H9 (cell line): ENCODE measurements around the gene DNAAF3. TPM values are rescaled to one million over a fixed set of nuclear protein-coding genes. Genes with fewer than 3 reads are reported as not detected.

Experiments
- DNase-seq: peaks from one replicate; pipeline ENCODE4 v3.0.0-alpha.2; 2017
- H2AFZ ChIP-seq: one replicate; pipeline ENCODE4 v1.6.1; 2013; ENCODE audit warnings: mild to moderate bottlenecking, low read length, control low read depth, moderate library complexity
- H2AK5ac ChIP-seq: 2 replicates; pipeline ENCODE4 v1.6.1; 2013; ENCODE audit warnings: low read length, control low read depth, mixed read lengths; ENCODE audit not compliant: insufficient read length
- H2BK120ac ChIP-seq: one replicate; pipeline ENCODE4 v1.6.1; 2013; ENCODE audit warnings: low read depth, mild to moderate bottlenecking, low read length, control low read depth, inconsistent platforms; ENCODE audit not compliant: poor library complexity, severe bottlenecking
- H2BK12ac ChIP-seq: 2 replicates; pipeline ENCODE4 v1.6.1; 2013; ENCODE audit warnings: low read length, control low read depth, mixed read lengths, low read depth; ENCODE audit not compliant: insufficient read length
- H2BK15ac ChIP-seq: 2 replicates; pipeline ENCODE4 v1.6.1; 2013; ENCODE audit warnings: low read depth, low read length, control low read depth
- H2BK20ac ChIP-seq: one replicate; pipeline ENCODE4 v1.6.1; 2013; ENCODE audit warnings: low read depth, mild to moderate bottlenecking, low read length, control low read depth, inconsistent platforms; ENCODE audit not compliant: poor library complexity, severe bottlenecking
- H2BK5ac ChIP-seq: 2 replicates; pipeline ENCODE4 v1.6.1; 2013; ENCODE audit warnings: low read length, control low read depth, mixed read lengths; ENCODE audit not compliant: insufficient read length
- H3K14ac ChIP-seq: 2 replicates; pipeline ENCODE4 v1.6.1; 2013; ENCODE audit warnings: low read length, control low read depth; ENCODE audit not compliant: insufficient read depth
- H3K18ac ChIP-seq: 2 replicates; pipeline ENCODE4 v1.6.1; 2013; ENCODE audit warnings: low read depth, mild to moderate bottlenecking, mixed read lengths, low read length, control low read depth; ENCODE audit not compliant: insufficient read length
- H3K23ac ChIP-seq: 2 replicates; pipeline ENCODE4 v1.6.1; 2013; ENCODE audit warnings: low read length, control low read depth, mixed read lengths, low read depth; ENCODE audit not compliant: insufficient read length
- H3K23me2 ChIP-seq: 2 replicates; pipeline ENCODE4 v1.6.1; 2013; ENCODE audit warnings: low read depth, mild to moderate bottlenecking, mixed read lengths, low read length, control low read depth; ENCODE audit not compliant: insufficient read length, poor library complexity, severe bottlenecking
- H3K27ac ChIP-seq: 2 replicates; pipeline ENCODE4 v1.5.1; 2013; ENCODE audit warnings: low read length, control low read depth, mixed read lengths, low read depth; ENCODE audit not compliant: insufficient read length
- H3K27me3 ChIP-seq: 2 replicates; pipeline ENCODE4 v1.6.1; 2013; ENCODE audit warnings: low read length, control low read depth, inconsistent platforms; ENCODE audit not compliant: insufficient read depth
- H3K4ac ChIP-seq: 2 replicates; pipeline ENCODE4 v1.6.1; 2013; ENCODE audit warnings: low read depth, mild to moderate bottlenecking, control low read depth, inconsistent platforms, low read length, moderate library complexity
- H3K4me1 ChIP-seq: 2 replicates; pipeline ENCODE4 v1.6.1; 2013; ENCODE audit warnings: low read length, control low read depth, inconsistent platforms; ENCODE audit not compliant: insufficient read depth
- H3K4me2 ChIP-seq: 2 replicates; pipeline ENCODE4 v1.6.1; 2013; ENCODE audit warnings: low read length, control low read depth, mixed read lengths; ENCODE audit not compliant: insufficient read length, insufficient read depth
- H3K56ac ChIP-seq: 2 replicates; pipeline ENCODE4 v1.6.1; 2013; ENCODE audit warnings: low read depth, mild to moderate bottlenecking, mixed read lengths, low read length, control low read depth; ENCODE audit not compliant: insufficient read length
- H3K79me1 ChIP-seq: 2 replicates; pipeline ENCODE4 v1.6.1; 2013; ENCODE audit warnings: low read depth, mild to moderate bottlenecking, moderate library complexity, low read length, control low read depth, inconsistent platforms; ENCODE audit not compliant: insufficient read depth, poor library complexity, severe bottlenecking
- H3K79me2 ChIP-seq: 2 replicates; pipeline ENCODE4 v1.6.1; 2013; ENCODE audit warnings: low read length, control low read depth, inconsistent platforms; ENCODE audit not compliant: insufficient read depth
- H3K9ac ChIP-seq: 2 replicates; pipeline ENCODE4 v1.6.1; 2013; ENCODE audit warnings: low read length, control low read depth, mixed read lengths; ENCODE audit not compliant: insufficient read length; ENCODE audit errors: extremely low read depth
- H3K9me3 ChIP-seq: one replicate; pipeline ENCODE4 v1.6.1; 2013; ENCODE audit warnings: low read depth, low read length, inconsistent platforms; ENCODE audit not compliant: control insufficient read depth
- H3T11ph ChIP-seq: one replicate; pipeline ENCODE4 v1.6.1; 2013; ENCODE audit warnings: mild to moderate bottlenecking, low read length, control low read depth, inconsistent platforms
- H4K20me1 ChIP-seq: one replicate; pipeline ENCODE4 v1.6.1; 2013; ENCODE audit not compliant: control insufficient read depth, insufficient read length, insufficient read depth
- H4K5ac ChIP-seq: 2 replicates; pipeline ENCODE4 v1.6.1; 2013; ENCODE audit warnings: low read depth, mild to moderate bottlenecking, mixed read lengths, low read length, control low read depth; ENCODE audit not compliant: insufficient read length
- H4K8ac ChIP-seq: replicated peaks from 2 replicates; pipeline ENCODE4 v1.6.1; 2013; ENCODE audit warnings: low read length, control low read depth, mixed read lengths, low read depth; ENCODE audit not compliant: insufficient read length
- H4K91ac ChIP-seq: 2 replicates; pipeline ENCODE4 v1.6.1; 2013; ENCODE audit warnings: low read depth, mild to moderate bottlenecking, moderate library complexity, mixed read lengths, low read length, control low read depth; ENCODE audit not compliant: insufficient read length
- H3K27ac Mint-ChIP-seq, 3 experiments: 2 replicates in 2 of 3; 3 replicates in 1 of 3; pipeline ENCODE4 v1.8.0; 2020 to 2021; ENCODE audit warnings: mixed read lengths in 3 of 3, mild to moderate bottlenecking in 1 of 3, moderate library complexity in 1 of 3
- H3K27me3 Mint-ChIP-seq: 2 replicates; pipeline ENCODE4 v1.8.0; 2021; ENCODE audit warnings: low read depth, mild to moderate bottlenecking, moderate library complexity, mixed read lengths
- H3K36me3 Mint-ChIP-seq, 3 experiments: 2 replicates in 2 of 3; 3 replicates in 1 of 3; pipeline ENCODE4 v1.8.0; 2020 to 2021; ENCODE audit warnings: low read depth in 3 of 3, mixed read lengths in 3 of 3; ENCODE audit not compliant: insufficient read depth in 1 of 3
- H3K4me1 Mint-ChIP-seq, 2 experiments: 2 replicates each; pipeline ENCODE4 v1.8.0; 2020; ENCODE audit warnings: mixed read lengths in 2 of 2
- H3K4me3 Mint-ChIP-seq, 2 experiments: 2 replicates in 1 of 2; 3 replicates in 1 of 2; pipeline ENCODE4 v1.8.0; 2020 to 2021; ENCODE audit warnings: mild to moderate bottlenecking in 2 of 2, mixed read lengths in 2 of 2, moderate library complexity in 1 of 2
- H3K9me3 Mint-ChIP-seq, 2 experiments: 2 replicates in 1 of 2; 3 replicates in 1 of 2; pipeline ENCODE4 v1.8.0; 2020; ENCODE audit warnings: mild to moderate bottlenecking in 2 of 2, mixed read lengths in 2 of 2, moderate library complexity in 1 of 2
- WGBS: extraction: QIAGEN DNeasy Blood & Tissue Kit; methylation state at CpG from one replicate; pipeline ENCODE4 v1.1.7; 2013; ENCODE audit warnings: missing lambda C conversion rate, low lambda C conversion rate, mixed read lengths; ENCODE audit not compliant: insufficient read length; ENCODE audit errors: extremely low coverage; 5-methylcytosine and 5-hydroxymethylcytosine counted together
- total RNA-seq: library from RNA; stranded (reverse); gene quantifications from 2 replicates; pipeline ENCODE4 v1.2.1, GENCODE V29; 2021
- TF ChIP-seq, protein P1 (sequence below): fragments of 200-600 bp; sonication (generic); conservative IDR thresholded peaks from 3 replicates; pipeline ENCODE4 v1.8.0; 2021; ENCODE audit warnings: antibody characterized with exemption, mild to moderate bottlenecking

DNAAF3 gene
- total RNA-seq, 1 experiment from 2014 or later, result 4.6 TPM

DNA sequence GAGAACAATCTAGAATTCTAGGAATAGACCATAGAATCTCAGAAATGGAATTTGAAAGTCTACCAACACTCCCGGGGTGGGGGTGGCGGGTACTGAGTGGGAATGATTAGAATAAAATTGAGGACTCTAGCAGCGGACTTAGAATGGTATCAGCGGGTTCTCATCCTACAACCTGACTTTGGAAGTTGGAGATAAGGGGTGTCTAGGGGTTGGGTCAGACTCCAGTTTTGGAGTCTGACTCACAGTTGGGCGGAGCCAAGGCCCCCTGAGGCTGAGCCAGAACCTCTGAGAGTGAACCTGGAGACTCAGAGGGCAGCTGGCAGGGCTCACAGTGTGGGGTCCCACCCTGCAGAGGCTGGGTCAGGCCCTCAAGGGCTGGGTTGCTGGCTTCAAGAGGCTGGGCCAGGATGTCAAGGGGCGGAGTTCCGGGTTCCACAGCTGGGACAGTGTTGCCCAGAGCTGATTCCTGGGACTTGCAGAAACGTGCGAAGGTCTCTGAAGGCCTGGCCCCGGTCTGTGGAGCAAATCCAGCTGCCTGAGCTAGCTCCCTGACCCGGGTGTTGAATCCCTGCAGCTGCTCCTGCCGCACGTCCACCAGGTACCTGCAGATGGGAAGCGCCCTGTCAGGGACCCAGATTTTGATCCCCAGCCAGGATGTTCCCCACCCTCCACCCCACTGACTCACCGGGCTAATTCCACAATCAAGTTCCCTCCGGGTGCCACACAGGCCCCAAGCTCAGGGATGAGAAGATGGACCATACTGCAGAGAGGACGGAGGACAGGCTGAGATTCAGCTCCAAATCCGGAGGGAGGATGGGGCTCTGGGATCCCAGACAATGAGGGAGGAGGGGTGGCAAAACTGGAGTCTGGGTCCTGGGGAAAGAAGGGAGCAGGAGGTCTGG lies 7.3 kb downstream of the DNAAF3 start:
- Histone ChIP-seq H2BK5ac (no peak overlapping the region), H2AFZ (no peak overlapping the region), H3K4me1 (no peaks in the 10 kb centered on the region; the same call in 1 of the 2 replicates), H3K56ac (no peak overlapping the region), H2AK5ac (no peak overlapping the region), H2BK20ac (no peak overlapping the region), H3K23ac (no peak overlapping the region), H3K9me3 (no peaks in the 10 kb centered on the region), H2BK120ac (no peak overlapping the region), H3K27me3 (no peaks in the 10 kb centered on the region; the same call in 1 of the 2 replicates), H3K27ac (no peak overlapping the region), H3K79me2 (no peaks in the 10 kb centered on the region), H4K20me1 (no peaks in the 10 kb centered on the region), H2BK12ac (no peak overlapping the region), H4K5ac (no peak overlapping the region), H3K79me1 (no peaks in the 10 kb centered on the region), H4K91ac (no peak overlapping the region), H3T11ph (no peak overlapping the region), H3K4ac (no peak overlapping the region), H3K23me2 (peaks cover 13% of the 10 kb centered on the region), H3K9ac (no peak overlapping the region), H2BK15ac (no peak overlapping the region), H3K4me2 (no peak overlapping the region), H3K14ac (no peak overlapping the region), H3K18ac (no peak overlapping the region), H4K8ac (no peak overlapping the region)
- no CpG with 5 or more reads among the region's 18 CpGs for WGBS
- Mint-ChIP-seq H3K27ac (no peak overlapping the region), H3K9me3 (no peaks in the 10 kb centered on the region), H3K4me3 (peak overlapping the region in 1 of 2 experiments; percentile 55; a peak in 2 of 5 replicates), H3K27me3 (peaks cover 25% of the 10 kb centered on the region), H3K36me3 (peaks cover 6 to 7% (median 6%) of the 10 kb centered on the region in 3 experiments; a peak in 6 of 7 replicates), H3K4me1 (peaks cover 18 to 27% of the 10 kb centered on the region in 2 experiments)
- TF ChIP-seq, protein P1, sequence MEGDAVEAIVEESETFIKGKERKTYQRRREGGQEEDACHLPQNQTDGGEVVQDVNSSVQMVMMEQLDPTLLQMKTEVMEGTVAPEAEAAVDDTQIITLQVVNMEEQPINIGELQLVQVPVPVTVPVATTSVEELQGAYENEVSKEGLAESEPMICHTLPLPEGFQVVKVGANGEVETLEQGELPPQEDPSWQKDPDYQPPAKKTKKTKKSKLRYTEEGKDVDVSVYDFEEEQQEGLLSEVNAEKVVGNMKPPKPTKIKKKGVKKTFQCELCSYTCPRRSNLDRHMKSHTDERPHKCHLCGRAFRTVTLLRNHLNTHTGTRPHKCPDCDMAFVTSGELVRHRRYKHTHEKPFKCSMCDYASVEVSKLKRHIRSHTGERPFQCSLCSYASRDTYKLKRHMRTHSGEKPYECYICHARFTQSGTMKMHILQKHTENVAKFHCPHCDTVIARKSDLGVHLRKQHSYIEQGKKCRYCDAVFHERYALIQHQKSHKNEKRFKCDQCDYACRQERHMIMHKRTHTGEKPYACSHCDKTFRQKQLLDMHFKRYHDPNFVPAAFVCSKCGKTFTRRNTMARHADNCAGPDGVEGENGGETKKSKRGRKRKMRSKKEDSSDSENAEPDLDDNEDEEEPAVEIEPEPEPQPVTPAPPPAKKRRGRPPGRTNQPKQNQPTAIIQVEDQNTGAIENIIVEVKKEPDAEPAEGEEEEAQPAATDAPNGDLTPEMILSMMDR, result no peak
- peak; percentile 73 for DNase-seq
